HEK293 (cell line): ENCODE results near the gene BDH1.
"Not testable (repeated sequence)": the region's sequence is repeated elsewhere in the genome, so short reads cannot be mapped to it uniquely, and the experiment has no call there.

Experiments used
- CTCF ChIA-PET: fragments of 350-600 bp; formaldehyde crosslinking; extraction: SDS; loops from one replicate; lab custom pipeline; 2021; ENCODE audit warnings: antibody characterized with exemption; lab: Yijun Ruan, JAX
- POLR2A ChIA-PET: fragments of 300-600 bp; formaldehyde crosslinking; extraction: SDS; loops from one replicate; lab custom pipeline; 2020; ENCODE audit warnings: antibody characterized with exemption, inconsistent platforms; lab: Yijun Ruan, JAX
- H3K27ac ChIP-seq: fragments of 200-500 bp; sonication (Bioruptor generic); 2 replicates; pipeline ENCODE4 v1.5.1; 2014; ENCODE audit warnings: low read depth, low read length, control low read depth, inconsistent platforms; ENCODE audit errors: extremely low read depth
- H3K36me3 ChIP-seq, 2 experiments: fragments of 200-500 bp in 1 of 2; sonication (Bioruptor generic) in 1 of 2; 1 replicate in 1 of 2; 2 replicates in 1 of 2; pipeline ENCODE4 v1.5.1; 2014 to 2017; ENCODE audit warnings: inconsistent platforms in 2 of 2, low read length in 2 of 2; ENCODE audit not compliant: control insufficient read depth in 2 of 2, insufficient read depth in 1 of 2
- H3K4me1 ChIP-seq: fragments of 200-500 bp; sonication (Bioruptor generic); 2 replicates; pipeline ENCODE4 v1.5.1; 2014; ENCODE audit warnings: mild to moderate bottlenecking, low read length, inconsistent platforms; ENCODE audit not compliant: control insufficient read depth, insufficient read depth
- H3K4me3 ChIP-seq: 2 replicates; pipeline ENCODE4 v1.5.1; 2011; ENCODE audit warnings: low read depth, mild to moderate bottlenecking, control low read depth, low read length, moderate library complexity
- H3K9me3 ChIP-seq: fragments of 200-500 bp; sonication (Bioruptor generic); 2 replicates; pipeline ENCODE4 v1.5.1; 2014; ENCODE audit warnings: low read depth, low read length, inconsistent platforms; ENCODE audit not compliant: control insufficient read depth, insufficient read depth
- CTCF ChIP-seq: fragments of 450-650 bp; formaldehyde crosslinking; IDR thresholded peaks from 2 replicates; pipeline ENCODE4 v1.5.1; 2016; ENCODE audit warnings: missing biosample characterization, missing genetic modification characterization
- GLIS1 ChIP-seq: fragments of 450-650 bp; formaldehyde crosslinking; IDR thresholded peaks from 2 replicates; pipeline ENCODE4 v1.5.1; 2016; ENCODE audit warnings: missing biosample characterization, missing genetic modification characterization
- IKZF3 ChIP-seq: fragments of 450-650 bp; IDR thresholded peaks from 2 replicates; pipeline ENCODE4 v1.5.0; 2018; ENCODE audit warnings: missing biosample characterization, mild to moderate bottlenecking, missing genetic modification characterization, moderate library complexity
- SALL2 ChIP-seq: fragments of 450-650 bp; formaldehyde crosslinking; IDR thresholded peaks from 2 replicates; pipeline ENCODE4 v1.5.0; 2017; ENCODE audit warnings: missing biosample characterization, mild to moderate bottlenecking, missing genetic modification characterization, borderline replicate concordance
- YY1 ChIP-seq: fragments of 450-650 bp; formaldehyde crosslinking; IDR thresholded peaks from 2 replicates; pipeline ENCODE4 v1.5.1; 2018; ENCODE audit warnings: missing biosample characterization, missing genetic modification characterization
- ZNF114 ChIP-seq: fragments of 450-650 bp; formaldehyde crosslinking; IDR thresholded peaks from 2 replicates; pipeline ENCODE4 v1.5.0; 2017; ENCODE audit warnings: missing biosample characterization, missing genetic modification characterization
- ZNF157 ChIP-seq: fragments of 450-650 bp; formaldehyde crosslinking; IDR thresholded peaks from 2 replicates; pipeline ENCODE4 v1.5.1; 2016; ENCODE audit warnings: missing biosample characterization, missing genetic modification characterization
- ZNF341 ChIP-seq: fragments of 450-650 bp; formaldehyde crosslinking; IDR thresholded peaks from 2 replicates; pipeline ENCODE4; 2016; ENCODE audit warnings: low read depth, missing biosample characterization, missing genetic modification characterization
- ZNF366 ChIP-seq: fragments of 450-650 bp; formaldehyde crosslinking; conservative IDR thresholded peaks from 2 replicates; pipeline ENCODE4 v1.5.1; 2016; ENCODE audit warnings: missing biosample characterization, missing genetic modification characterization
- ZNF394 ChIP-seq: fragments of 450-650 bp; formaldehyde crosslinking; IDR thresholded peaks from 2 replicates; pipeline ENCODE4 v1.5.1; 2016; ENCODE audit warnings: missing biosample characterization, missing genetic modification characterization, mild to moderate bottlenecking, moderate library complexity, borderline replicate concordance
- ZNF426 ChIP-seq: fragments of 450-650 bp; formaldehyde crosslinking; IDR thresholded peaks from 2 replicates; pipeline ENCODE4 v1.5.1; 2017; ENCODE audit warnings: missing biosample characterization, missing genetic modification characterization, mild to moderate bottlenecking, inconsistent platforms, moderate library complexity
- ZNF449 ChIP-seq: fragments of 450-650 bp; formaldehyde crosslinking; IDR thresholded peaks from 2 replicates; pipeline ENCODE4 v1.5.1; 2017; ENCODE audit warnings: missing biosample characterization, mild to moderate bottlenecking, missing genetic modification characterization, moderate library complexity
- ZNF549 ChIP-seq: fragments of 450-650 bp; IDR thresholded peaks from 2 replicates; pipeline ENCODE4 v1.5.1; 2018; ENCODE audit warnings: missing biosample characterization, missing genetic modification characterization, mild to moderate bottlenecking, inconsistent platforms, moderate library complexity
- ZNF660 ChIP-seq: fragments of 450-650 bp; IDR thresholded peaks from 2 replicates; pipeline ENCODE4 v1.5.1; 2018; ENCODE audit warnings: missing biosample characterization, mild to moderate bottlenecking, missing genetic modification characterization
- ZNF76 ChIP-seq: fragments of 450-650 bp; formaldehyde crosslinking; IDR thresholded peaks from 2 replicates; pipeline ENCODE4; 2016; ENCODE audit warnings: low read depth, missing biosample characterization, missing genetic modification characterization, borderline replicate concordance
- ZSCAN4 ChIP-seq: fragments of 450-650 bp; formaldehyde crosslinking; IDR thresholded peaks from 2 replicates; pipeline ENCODE4 v1.5.1; 2017; ENCODE audit warnings: missing biosample characterization, missing genetic modification characterization

Gene BDH1

GRCh38 chr3:197480320-197480719, 75.4 kb downstream of the BDH1 start:
- Histone ChIP-seq H3K9me3 (no peaks in the 10 kb centered on the region), H3K4me1 (no peaks in the 10 kb centered on the region), H3K36me3 (no peaks in the 10 kb centered on the region), H3K4me3 (no peak overlapping the region), H3K27ac (no peak overlapping the region)
- TF ChIP-seq ZNF449 (tag by site-specific recombination) (peak; percentile 42; the same call in 1 of the 2 replicates), IKZF3 (tag by site-specific recombination) (no peak)
- ChIA-PET POLR2A (no interaction called here), CTCF (interaction anchor here (1.3 kb wide), 1 partner anchor 107 kb away, joined by 3 read pairs; no protein-coding TSS in a partner anchor)

- POLR2A ChIA-PET: no interaction called here
- TF ChIP-seq YY1 (no peak), ZNF660 (tag by site-specific recombination) (0 out of 2 replicates have a peak, but pooled peaks have one; percentile 22), ZNF114 (no peak)
- Histone ChIP-seq H3K4me1 (no peaks in the 10 kb centered on the region), H3K27ac (no peak overlapping the region), H3K4me3 (no peak overlapping the region), H3K9me3 (no peaks in the 10 kb centered on the region), H3K36me3 (no peaks in the 10 kb centered on the region)
- CTCF ChIA-PET: interaction anchor here (0.6 to 0.8 kb wide), 2 partner anchors 21 to 31 kb away, joined by 3 read pairs; no protein-coding TSS in a partner anchor
Measured at GRCh38 chr3:197478746-197479668, 76.8 kb downstream of the BDH1 start.

GRCh38 chr3:197477816-197478215, 78.0 kb downstream of the BDH1 start:
- POLR2A ChIA-PET, H3K9me3 ChIP-seq, H3K36me3 ChIP-seq, H3K4me3 ChIP-seq, CTCF ChIA-PET, H3K4me1 ChIP-seq, H3K27ac ChIP-seq: not testable (repeated sequence)

GRCh38 chr3:197475997-197476525, 79.7 kb downstream of the BDH1 start:
- H3K9me3 ChIP-seq: no peaks in the 10 kb centered on the region
- ChIA-PET CTCF (interaction anchor here (0.6 to 1.1 kb wide), 2 partner anchors 10 to 88 kb away, joined by 3 to 4 read pairs; no protein-coding TSS in a partner anchor), POLR2A (no interaction called here)
- H3K4me3 ChIP-seq: no peak overlapping the region
- no peaks in the 10 kb centered on the region for H3K4me1 ChIP-seq
- no peak overlapping the region for H3K27ac ChIP-seq
- no peaks in the 10 kb centered on the region for H3K36me3 ChIP-seq
- TF ChIP-seq ZNF394 (no peak), ZNF76 (tag by site-specific recombination) (no peak), ZNF426 (tag by site-specific recombination) (no peak), SALL2 (tag by site-specific recombination) (no peak), ZNF366 (tag by site-specific recombination) (no peak), ZSCAN4 (no peak), GLIS1 (no peak), ZNF549 (no peak), CTCF (tag by site-specific recombination) (no peak), ZNF157 (tag by site-specific recombination) (no peak), ZNF341 (tag by site-specific recombination) (no peak)
